Measurements from ENCODE around the gene PIK3C2B. TPM values are rescaled to one million over a fixed set of nuclear protein-coding genes. Genes with fewer than 3 reads are reported as not detected.

Gene PIK3C2B, protein sequence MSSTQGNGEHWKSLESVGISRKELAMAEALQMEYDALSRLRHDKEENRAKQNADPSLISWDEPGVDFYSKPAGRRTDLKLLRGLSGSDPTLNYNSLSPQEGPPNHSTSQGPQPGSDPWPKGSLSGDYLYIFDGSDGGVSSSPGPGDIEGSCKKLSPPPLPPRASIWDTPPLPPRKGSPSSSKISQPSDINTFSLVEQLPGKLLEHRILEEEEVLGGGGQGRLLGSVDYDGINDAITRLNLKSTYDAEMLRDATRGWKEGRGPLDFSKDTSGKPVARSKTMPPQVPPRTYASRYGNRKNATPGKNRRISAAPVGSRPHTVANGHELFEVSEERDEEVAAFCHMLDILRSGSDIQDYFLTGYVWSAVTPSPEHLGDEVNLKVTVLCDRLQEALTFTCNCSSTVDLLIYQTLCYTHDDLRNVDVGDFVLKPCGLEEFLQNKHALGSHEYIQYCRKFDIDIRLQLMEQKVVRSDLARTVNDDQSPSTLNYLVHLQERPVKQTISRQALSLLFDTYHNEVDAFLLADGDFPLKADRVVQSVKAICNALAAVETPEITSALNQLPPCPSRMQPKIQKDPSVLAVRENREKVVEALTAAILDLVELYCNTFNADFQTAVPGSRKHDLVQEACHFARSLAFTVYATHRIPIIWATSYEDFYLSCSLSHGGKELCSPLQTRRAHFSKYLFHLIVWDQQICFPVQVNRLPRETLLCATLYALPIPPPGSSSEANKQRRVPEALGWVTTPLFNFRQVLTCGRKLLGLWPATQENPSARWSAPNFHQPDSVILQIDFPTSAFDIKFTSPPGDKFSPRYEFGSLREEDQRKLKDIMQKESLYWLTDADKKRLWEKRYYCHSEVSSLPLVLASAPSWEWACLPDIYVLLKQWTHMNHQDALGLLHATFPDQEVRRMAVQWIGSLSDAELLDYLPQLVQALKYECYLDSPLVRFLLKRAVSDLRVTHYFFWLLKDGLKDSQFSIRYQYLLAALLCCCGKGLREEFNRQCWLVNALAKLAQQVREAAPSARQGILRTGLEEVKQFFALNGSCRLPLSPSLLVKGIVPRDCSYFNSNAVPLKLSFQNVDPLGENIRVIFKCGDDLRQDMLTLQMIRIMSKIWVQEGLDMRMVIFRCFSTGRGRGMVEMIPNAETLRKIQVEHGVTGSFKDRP (N-terminal part only)
- 40.4 and 52.6 TPM in 2 replicates for total RNA-seq

DNA sequence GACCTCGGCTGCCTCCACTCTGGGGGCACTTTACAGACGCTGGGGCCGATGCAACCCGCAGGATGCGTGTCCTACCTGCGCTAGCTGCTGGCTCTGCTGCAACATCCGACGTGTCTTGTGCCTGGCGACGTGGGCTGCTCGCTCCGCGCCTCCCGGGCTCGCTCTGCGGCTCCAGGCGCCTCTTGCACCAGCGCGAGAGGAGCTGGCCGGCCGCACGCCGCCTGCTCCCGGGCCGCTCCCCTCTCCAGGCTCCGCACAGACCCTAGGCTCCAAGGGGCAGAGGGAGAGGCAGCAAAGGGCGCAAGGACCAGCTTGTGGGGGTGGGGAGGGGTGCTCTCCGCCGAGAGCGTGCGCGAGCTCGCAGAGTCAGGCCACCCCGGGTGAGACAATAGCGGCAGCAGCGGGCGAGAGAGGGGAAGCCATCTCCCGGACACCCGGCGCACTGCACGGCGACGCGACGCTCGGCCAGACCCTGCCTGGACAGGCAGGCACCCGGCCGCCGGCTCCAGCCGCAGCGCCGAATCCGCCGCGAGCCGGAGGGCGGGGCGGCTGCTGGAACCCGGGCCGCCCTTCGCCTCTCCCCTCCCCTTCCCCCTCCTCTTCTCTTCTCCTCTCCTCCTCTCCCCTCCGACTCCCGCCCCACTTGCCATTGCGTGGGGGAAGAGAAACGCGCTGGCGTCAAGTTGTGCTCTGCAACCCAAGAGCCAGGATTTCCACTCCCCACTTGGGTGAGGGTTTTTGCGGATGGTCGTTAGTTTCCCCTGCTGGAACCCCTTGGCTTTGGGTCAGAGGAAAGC, at the start of gene PIK3C2B:
Gene PIK3C2B (minus strand): TSS at position 525 of the 797 bp plus-strand sequence. CDS start 25,003 bp downstream, outside the sequence.

DNA sequence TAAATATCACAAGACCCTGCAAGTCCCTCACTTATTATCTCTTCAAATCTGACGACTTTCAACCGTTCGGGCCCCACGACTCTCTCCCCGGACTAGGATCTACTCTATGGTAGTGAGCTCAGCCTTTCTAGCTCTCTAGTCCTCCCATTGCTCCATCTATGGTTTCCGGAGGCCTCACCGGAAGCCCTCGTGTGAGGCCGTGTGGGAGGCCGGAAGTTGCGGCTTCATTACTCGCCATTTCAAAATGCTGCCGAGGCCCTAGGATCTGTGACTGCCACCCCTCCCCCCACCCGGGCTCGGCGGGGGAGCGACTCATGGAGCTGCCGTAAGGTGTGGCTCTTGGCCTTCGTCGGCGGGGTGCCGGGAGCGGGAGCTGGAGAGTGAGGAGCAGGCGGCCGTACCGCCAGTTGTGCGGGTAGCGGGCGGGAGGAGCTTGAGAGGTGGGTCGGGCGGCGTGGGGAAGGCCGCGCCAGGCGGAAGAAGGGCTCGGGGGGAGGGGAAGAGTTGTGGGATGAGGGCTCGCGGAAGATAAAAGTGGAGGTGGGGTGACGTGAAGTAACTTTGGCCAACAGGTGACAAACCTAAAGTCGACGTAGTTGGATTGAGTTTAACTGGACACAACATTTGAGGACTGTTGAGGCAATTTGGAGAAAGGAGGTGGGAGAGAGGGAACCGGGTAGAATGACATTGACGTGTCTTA, 21.7 kb upstream of the PIK3C2B start, which contains the start of gene MDM4:
Gene MDM4 (plus strand): TSS at position 227 of the 700 bp plus-strand sequence. CDS start 9,113 bp downstream, outside the sequence.

Other genes starting within 250 kb of the PIK3C2B start
- gene PLEKHA6, start 134.9 kb downstream of the PIK3C2B start, total RNA-seq, result 3.6 and 13.9 TPM in 2 replicates
- 35.3 and 39.7 TPM in 2 replicates for gene PPP1R15B, start 83.0 kb downstream of the PIK3C2B start, total RNA-seq
- gene MDM4, start 21.6 kb upstream of the PIK3C2B start, total RNA-seq, result 22.5 and 28.2 TPM in 2 replicates
- not detected in 2 replicates for gene LRRN2, start 190.9 kb upstream of the PIK3C2B start, total RNA-seq

Measured in vein endothelial cell (primary cell).